ENCODE measurements around the gene RBM18.

Gene RBM18

DNA sequence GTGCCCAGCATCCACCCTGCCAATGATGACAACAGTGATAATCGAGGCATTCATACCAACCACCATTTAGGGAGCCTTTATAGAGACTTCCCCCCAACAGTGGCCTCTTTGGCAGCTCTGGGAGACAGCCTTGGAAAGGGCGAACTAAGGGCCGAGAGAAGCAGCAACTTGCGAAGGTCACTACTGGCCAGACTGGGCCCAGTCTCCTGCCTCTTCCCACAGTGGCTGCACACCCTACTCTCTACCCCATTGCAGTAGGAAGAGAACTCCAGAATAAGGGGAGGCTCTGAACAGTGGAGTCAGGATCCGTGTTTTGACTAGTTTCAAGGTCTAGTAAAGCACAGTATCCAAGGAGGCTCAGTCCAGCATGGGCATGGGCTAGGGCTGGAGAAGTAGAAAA, 41.2 kb downstream of the RBM18 start:
- DNase-seq, result no peak

DNA sequence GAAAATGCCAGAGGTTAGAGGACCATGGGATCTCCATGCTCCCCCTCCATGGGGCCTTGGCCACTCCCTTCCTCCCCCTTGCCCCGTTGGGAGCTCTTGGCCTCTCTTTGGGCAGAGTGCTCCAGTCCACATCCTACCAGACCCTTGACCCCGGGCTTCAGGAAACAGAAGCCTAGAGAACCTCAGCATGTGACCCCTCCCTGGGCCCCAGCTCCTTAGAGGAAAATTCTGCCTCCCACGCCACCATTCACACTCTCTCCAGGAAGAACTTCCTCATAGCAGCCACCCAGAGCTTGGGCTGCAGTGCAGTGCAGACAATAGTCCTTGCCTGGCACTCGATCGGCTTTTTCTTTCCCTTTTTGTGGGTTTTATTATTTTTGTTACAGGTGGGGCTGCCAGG, 41.8 kb downstream of the RBM18 start:
- no peak for DNase-seq

DNA sequence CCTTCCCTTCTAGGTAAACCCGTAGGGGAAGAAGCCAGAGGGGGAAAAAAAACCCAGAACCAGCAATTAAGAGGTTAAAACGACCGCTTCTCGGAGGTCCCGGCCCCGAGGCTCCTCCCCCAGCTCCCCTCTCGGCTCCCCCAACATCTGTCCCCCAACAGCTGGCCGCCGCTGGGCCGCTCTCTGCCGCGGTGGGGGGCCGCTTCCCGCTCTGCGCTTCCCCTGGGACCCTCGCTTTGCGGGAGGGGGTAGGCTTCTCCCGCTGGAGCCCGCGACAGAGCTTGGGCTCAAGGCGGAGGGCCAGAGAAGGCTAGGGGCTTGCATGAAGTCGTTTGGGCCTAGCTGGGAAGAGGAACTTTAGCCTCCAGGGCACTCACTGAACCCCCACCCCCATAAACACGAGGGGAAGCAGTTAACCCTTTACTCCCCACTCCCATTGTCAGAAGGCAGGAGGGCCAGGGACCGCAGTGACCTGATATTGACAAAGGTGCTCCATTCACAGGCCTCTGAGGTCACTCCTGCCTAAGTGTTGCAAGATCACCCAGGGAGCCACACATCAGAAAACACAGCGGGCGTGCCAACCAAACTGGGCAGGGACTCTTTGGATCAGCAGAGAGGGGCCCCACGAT, 43.3 kb downstream of the RBM18 start:
- no peak for DNase-seq

DNA sequence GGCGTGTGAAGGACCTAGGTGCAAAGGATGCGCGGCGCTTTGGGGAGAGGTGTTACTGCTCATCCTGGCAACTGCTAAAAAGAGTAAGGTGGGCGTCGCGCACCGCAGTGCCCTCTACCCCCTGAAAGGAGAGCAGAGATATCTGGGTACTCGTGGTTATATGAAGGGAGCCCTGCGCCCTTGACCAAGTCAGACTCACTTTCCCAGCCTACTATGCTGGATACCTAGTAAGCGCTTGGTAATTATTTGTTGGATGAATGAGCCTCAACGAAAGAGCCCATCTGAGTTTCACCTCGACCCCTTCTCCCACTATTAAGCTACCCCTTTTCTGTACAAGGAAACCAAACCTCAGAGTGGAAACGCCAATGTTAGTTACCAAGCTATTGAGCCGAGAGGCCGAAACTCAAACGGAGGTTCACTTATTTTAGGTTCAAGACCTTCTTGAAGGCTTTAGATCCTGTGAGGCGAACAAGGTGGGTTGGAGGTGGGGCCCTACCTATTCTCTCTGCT, 43.9 kb downstream of the RBM18 start:
- DNase-seq, result no peak

DNA sequence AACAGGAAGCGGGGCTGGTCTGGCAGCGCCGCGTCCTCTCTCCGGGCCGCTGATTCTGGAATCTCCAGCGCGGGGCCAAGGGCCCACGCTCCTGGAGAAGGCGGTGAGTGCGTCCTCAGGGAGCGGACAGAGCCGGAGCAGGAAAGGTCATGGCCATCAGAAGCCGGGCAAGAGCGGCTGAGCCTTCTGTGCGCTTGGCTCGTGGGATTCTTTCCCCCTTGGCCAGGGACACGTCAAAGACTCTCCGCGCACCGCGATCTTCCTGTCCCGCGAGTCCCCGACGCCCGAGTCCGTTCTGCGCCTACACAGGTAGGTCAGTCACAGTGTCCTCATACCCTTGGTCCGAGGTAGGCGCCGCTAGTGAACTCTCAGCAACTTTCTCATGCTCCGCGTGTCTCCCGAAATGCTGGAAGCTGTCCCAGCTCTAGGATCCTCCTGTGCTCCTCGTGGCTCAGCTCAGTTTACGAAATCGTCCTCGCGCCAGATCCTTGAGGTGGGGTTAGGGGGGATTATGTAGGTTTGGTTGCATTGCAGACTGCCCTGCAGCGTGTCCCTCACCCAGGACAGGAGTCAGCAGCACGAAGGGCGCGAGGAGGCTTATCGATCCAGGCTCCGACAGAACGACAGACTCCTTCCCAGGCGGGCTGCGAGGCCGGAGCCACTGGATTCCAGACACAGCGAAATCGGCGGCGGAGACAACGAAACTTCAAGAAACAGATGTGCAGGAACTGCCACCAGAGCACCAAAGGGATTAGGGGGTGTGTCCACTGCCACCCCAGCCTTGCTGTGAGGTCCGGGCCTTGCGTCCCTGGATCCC, 44.6 kb downstream of the RBM18 start:
- no peak for DNase-seq

DNA sequence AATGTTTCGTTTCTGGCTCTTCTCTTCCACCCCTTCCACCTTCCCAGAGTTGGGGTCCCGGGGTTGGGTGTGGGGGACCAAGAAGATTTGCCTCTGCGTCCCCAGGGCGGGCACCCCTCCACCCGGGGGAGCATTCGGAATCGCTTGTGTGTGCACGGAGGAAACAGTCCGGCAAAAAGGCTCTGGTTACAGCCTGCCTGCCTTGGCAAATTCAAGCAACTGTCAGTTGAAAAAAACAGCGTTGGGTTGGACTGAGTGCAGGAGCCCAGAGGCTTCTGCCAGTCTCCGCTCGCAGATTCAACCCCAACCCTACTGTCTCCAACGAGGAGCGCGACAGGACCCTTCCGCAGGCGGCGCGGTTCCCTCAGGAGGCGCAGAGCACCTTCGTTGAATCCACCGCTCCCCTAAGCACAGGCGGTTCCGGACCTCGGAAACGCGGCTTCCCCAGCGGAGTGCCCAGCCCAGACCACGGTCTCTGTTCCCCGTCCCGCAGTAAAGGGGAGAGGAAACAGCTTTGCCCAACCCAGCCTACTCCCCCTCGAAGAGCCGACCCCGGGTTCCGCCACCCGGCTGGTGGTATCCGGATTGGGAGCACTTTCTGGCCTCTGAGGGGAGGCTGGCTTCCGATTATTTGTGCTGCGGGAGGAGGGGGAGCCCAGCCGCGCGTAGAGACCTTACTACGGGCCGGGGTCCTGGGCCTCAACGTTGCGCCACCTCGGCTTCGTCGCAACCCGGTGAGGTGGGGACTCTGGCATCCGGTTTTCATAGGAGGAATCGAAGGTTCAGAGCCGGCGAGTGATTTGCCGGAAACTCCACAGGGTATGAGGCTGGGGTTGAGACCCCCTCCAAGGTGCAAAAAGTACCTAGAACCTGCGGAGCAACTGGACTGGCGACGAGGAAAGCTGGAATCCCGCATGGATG, 45.4 kb downstream of the RBM18 start:
- DNase-seq, result no peak

DNA sequence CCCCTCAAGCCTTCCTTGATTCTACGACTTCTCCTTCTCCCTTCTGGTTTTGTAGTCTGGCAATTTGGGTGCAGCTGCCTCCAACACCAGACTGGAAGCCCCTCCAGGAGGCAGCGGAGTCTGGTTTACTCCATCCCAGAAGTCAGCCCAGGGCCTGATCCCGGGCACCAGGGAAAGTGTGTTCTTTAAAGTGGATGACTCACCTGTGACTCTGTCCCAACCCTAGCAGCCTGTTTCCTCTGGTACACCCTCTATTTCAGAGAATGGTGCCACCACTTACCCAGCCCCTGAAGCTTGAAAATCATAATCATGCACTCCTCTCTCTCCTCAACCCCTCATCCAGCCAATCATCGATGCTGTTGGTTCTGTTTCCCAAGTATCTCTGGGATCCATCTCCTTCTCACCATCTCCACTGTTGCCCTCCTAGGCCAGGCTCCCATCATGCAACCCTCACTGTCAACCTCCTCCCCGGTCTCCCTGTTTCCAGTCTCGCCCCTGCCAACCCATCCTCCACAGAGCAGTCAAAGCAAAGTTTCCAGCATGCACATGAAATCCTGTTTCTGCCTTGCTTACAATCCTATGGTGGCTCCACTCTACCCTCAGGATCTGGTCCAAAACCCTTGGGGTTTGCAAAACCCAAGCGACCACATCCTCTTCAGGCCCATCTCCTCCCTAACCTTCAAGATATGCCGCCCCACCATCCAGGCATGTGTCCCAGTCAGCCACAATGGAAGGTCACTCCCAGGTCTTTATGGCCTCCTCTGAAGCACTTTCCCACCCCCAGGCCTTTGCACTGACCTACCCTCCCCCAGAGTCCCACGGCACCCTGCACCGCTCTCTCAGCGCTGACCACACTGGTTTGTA, 46.3 kb downstream of the RBM18 start:
- no peak for DNase-seq

DNA sequence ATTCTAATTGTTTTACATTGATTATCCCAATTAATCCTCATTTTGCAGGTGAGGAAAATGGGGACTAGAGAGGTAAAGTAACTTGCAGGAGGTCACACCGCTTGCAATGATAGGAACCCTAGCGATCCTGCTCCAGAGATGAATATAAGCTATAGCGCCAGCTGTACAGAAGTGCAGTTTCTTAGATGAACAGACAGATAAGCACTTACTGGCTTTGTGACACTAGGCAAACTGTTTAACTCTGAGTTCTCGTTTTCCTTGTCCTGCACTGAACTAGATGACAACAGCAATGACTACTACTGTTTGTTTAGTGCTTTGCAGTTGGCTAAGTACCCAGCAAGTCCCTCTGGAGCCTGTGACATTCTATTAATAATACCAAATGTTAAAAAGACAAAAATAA, 47.0 kb downstream of the RBM18 start:
- no peak for DNase-seq

DNA sequence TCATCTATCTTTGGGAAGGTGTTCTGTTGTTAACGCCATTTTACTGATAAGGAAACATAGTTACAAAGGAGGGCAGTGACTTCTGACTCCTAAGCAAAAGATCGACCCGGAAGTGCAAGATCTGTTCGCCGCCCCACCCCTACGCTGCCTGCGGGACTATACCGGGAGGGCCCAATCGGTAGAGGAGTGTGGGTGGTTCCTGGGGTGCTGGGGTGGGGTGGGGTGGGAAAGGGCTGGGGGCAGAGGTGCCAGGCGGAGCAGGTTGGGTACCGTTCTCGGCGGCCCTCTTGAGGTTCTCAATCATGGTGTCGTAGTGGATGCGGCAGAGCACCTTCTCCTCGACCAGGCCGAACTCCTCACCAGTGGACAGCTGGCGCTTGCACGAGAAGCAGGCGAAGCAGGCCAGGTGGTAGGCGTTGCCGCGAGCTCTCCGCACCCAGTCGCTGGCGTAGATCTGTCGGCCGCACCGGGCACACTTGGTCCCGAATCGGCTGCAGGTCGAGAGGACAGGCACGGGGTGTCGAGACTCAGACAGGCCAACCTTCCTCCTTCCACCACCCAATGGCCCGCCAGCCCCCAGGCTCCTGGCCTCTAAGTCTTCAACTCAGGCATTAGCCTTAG, 47.7 kb downstream of the RBM18 start:
- no peak for DNase-seq

DNA sequence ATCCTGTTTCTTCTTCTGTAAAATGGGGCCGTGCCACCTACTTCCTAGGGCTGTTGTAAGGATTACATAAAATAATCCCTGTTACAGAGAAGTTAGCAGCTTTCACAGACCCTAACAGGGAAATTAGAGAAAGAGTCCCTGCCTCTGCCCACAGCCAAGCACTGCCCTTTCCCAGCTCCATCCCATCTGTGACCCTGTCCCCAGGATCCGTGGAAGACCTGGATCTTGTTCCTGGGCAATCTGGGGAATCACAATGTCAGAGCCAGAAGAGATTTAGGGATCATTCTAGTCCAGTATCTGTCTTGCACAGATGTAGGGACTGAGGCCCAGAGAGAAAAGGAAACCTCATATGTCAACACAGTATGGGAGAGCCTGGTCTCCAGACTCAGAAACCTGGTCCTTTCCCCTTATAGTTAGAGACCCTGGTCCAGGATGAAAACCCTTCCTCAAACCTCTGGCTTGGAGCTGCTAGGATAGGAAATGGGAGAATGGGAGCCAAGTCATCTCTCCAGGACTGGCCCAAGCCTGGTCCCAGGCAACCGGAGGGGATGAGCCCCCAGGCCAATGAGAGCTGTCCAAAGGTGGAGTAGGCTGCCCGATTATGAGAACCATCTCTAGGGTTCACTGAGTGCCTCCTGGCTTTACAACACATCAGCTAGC, 48.4 kb downstream of the RBM18 start:
- DNase-seq, result no peak

DNA sequence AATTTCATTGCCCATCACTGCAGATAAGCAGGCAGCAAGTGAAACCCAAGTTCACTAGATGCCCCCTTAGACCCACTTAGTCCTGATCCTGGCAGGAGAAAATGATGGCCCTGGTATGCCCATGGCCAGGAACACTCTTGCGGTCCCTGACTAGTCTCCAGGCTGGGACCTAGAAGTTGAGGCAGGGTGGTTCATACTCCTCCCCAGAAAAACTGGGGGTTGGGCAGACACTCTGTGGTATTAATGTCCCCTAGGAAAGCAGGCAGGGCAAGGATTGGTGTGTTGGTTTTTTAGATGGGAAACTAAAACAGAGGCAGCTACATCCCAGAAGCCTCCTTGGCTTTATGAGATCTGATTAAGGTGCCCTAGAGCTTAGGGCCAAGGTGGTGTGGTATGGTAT, 49.0 kb downstream of the RBM18 start:
- no peak for DNase-seq

DNA sequence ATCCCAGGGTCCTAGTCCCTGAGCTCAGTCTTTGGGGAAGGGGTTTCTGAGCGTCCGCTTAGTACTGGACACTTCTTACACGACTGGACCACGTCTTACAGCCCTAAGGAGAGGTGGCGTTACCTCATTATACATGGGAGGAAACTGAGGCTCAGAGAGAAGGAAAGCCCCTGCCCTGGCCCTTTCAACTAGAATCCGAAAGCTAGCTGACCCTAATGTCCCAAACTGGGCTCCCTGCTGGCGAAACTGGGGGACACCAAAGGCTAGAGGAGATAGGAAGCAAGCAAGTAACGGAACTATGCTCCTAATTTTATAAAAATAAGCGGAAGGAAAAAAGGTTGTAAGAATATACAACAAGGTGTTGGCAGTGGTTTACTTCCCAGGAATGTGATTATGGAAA, 50.1 kb downstream of the RBM18 start:
- DNase-seq, result no peak

DNA sequence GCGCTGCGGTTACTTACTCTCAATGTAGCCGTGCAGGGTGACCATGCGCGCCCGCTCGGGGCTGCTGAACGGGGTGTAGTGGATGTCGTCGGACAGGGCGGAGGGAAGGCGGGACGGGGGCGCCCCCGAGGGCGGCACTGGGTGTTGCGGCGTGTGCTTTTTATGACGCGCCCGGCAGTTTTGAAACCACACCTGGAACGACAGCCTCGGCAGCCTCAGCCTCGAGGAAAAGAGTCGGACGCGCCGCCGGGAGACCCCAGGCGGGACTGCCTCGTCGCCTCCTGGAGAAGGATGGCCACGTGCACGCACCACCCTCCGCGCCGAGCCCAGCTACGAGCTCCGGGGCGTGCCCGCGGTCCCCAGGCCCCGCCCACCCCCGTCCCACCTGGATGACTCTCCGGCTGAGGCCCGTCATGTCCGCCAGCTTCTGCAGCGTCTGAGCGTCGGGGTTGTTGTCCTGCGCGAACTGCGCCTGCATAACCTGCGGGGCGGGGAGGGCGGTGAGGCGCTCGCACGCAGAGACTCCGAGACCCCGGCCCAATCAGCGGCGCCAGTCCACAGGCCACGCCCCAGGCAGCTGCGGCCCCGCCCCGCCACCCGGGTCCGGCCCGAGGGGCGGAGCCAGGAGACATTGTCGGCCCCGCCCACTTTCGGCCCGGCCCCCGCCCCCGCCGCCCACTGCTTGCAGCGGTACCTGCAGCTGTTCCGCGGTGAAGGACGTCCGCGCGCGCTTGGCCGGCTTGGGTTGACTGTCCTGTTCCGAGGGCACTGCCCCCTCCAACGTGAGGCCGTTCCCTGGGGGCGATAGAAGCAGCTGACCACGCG, 50.8 kb downstream of the RBM18 start:
- DNase-seq, result peak in 2 of 58 donors; percentile 21 to 22

DNA sequence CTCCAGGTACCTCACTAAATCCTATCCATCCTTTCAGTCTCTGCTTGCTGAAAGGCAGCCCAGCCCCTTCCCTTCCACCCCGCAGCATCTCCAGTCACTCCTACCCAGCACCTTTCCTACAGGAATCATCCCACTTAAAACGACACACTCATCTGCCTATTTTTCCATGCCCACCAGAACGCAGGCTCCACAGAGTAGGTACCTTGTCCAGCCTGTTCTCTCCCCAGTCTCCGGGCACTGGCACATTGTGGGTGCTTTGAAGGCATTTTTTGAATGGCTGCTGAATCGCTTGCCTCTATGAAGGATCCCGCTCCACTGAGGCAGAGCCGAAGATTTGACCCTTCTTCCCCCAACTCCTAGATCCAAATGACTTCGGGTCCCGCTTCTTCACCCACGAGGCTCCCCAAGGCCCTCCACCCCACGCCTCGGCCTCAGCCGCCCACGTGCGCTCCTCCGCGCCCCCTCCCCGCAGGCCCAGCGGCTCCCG, 51.5 kb downstream of the RBM18 start:
- no peak for DNase-seq

DNA sequence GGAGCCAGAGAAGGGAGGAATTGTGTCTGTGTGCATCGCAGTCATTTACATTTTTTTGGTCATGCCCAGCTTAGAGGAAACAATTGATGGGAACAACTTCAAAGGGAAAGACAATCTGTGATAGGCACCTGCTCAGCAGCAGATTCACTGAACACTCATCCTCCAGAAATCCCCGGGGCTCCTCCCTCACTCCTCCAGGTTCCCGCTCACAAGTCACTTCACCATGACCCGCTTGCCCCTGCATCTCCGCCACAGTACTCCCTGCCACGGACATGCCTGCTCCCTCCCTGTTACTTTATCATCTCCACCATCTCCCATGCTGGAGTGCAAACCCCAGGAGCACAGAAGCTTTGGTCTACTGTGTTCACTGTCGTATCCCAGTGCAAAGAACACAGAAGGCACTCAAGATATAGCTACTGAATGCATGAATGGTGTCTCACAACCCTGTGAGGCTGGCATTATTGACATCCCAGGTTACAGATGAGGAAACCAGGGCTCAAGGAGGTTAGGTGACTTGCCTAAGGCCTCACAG, 52.1 kb downstream of the RBM18 start:
- DNase-seq, result no peak

DNA sequence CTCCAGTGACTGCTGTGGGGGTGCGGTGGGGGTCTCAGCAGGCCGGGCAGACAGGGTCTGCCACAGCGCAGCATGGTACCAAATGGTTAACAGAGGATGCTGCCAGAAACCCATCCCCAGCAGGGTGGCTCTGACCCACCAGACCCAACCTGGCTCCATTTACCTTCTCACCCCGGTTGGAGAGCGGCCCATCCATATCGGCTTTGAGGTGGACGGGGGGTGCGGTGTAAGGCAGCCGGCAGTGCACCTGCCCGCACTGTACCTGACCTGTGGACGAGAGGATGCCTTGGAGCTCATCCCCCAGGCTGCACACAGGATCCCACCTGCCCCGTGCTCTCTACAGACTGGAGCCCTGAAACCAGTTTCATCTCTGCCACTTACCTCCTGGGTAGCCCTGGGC, 55.2 kb downstream of the RBM18 start:
- no peak for DNase-seq

DNA sequence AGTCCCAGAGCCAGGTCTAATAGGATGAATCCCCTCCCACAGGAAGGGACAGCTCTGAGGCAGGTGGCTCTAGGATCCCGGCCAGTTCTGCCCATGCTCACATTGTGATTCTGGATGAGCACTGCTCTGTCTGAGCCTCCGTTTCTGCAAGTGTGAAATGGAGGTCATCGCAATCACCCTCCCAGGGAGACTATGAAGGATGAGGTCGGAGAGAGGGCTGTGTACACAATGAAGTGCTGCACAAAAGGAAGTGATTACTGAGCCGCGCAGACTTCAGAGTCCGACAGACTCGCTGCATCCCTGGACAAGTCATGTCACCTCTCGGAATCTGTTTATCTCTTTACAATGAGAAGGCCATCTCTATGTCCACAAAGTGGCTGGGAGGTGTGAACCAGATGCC, 57.5 kb downstream of the RBM18 start:
- no peak for DNase-seq
